OCI-LY1 (cell line): ENCODE measurements around the gene LHCGR.

Experiments used
- H2AFZ ChIP-seq: fragments of 200-600 bp; sonication (generic), shearing (Covaris generic); 2 replicates; pipeline ENCODE4 v1.6.0; 2014; ENCODE audit warnings: antibody characterized with exemption, mild to moderate bottlenecking, low read length
- H3F3A ChIP-seq: fragments of 200-600 bp; sonication (generic), shearing (Covaris generic); 2 replicates; pipeline ENCODE4 v1.6.0; 2014; ENCODE audit warnings: mild to moderate bottlenecking, antibody characterized with exemption, low read length, moderate library complexity; ENCODE audit not compliant: insufficient read depth
- H3K27ac ChIP-seq: fragments of 200-600 bp; sonication (generic); 2 replicates; pipeline ENCODE4 v1.5.1; 2014; ENCODE audit warnings: low read length, mixed run types, mild to moderate bottlenecking, low read depth; ENCODE audit not compliant: poor library complexity, severe bottlenecking
- H3K27me3 ChIP-seq: fragments of 200-600 bp; sonication (generic); 2 replicates; pipeline ENCODE4 v1.6.0; 2014; ENCODE audit warnings: antibody characterized with exemption, mild to moderate bottlenecking, low read length, moderate library complexity; ENCODE audit not compliant: insufficient read depth
- H3K36me3 ChIP-seq: fragments of 200-600 bp; sonication (generic); 2 replicates; pipeline ENCODE4 v1.6.1; 2014; ENCODE audit warnings: mild to moderate bottlenecking, antibody characterized with exemption, low read length, moderate library complexity, mixed read lengths; ENCODE audit not compliant: insufficient read depth
- H3K4me1 ChIP-seq: fragments of 200-600 bp; sonication (generic); 2 replicates; pipeline ENCODE4 v1.5.1; 2014; ENCODE audit warnings: mild to moderate bottlenecking, low read length, moderate library complexity; ENCODE audit not compliant: insufficient read depth, severe bottlenecking
- H3K4me2 ChIP-seq: fragments of 200-600 bp; sonication (generic), shearing (Covaris generic); 2 replicates; pipeline ENCODE4 v1.6.1; 2014; ENCODE audit warnings: low read length
- H3K4me3 ChIP-seq: fragments of 200-600 bp; sonication (generic); 2 replicates; pipeline ENCODE4 v1.5.1; 2014; ENCODE audit warnings: low read length, low read depth, mild to moderate bottlenecking, mixed read lengths; ENCODE audit not compliant: poor library complexity, severe bottlenecking
- H3K79me2 ChIP-seq: fragments of 200-600 bp; shearing (Covaris generic); 2 replicates; pipeline ENCODE4 v1.6.1; 2016; ENCODE audit warnings: mixed run types, low read length, mixed read lengths; ENCODE audit not compliant: insufficient read depth
- H3K9ac ChIP-seq: fragments of 200-600 bp; sonication (generic), shearing (Covaris generic); 2 replicates; pipeline ENCODE4 v1.6.1; 2014; ENCODE audit warnings: mild to moderate bottlenecking, low read length, mixed read lengths
- H3K9me2 ChIP-seq: fragments of 200-600 bp; sonication (generic), shearing (Covaris generic); 2 replicates; pipeline ENCODE4 v1.6.1; 2014; ENCODE audit warnings: low read depth, mild to moderate bottlenecking, low read length, mixed read lengths
- H3K9me3 ChIP-seq: fragments of 200-600 bp; shearing (Covaris generic); 2 replicates; pipeline ENCODE4 v1.6.1; 2014; ENCODE audit warnings: low read length, mixed read lengths
- H4K20me1 ChIP-seq: fragments of 200-600 bp; sonication (generic), shearing (Covaris generic); 2 replicates; pipeline ENCODE4 v1.6.0; 2016; ENCODE audit warnings: mild to moderate bottlenecking, low read length; ENCODE audit not compliant: insufficient read depth
- CTCF ChIP-seq: fragments of 200-600 bp; sonication (generic), shearing (Covaris generic); IDR thresholded peaks from 2 replicates; pipeline ENCODE4 v1.5.1; 2017; ENCODE audit warnings: mild to moderate bottlenecking, antibody characterized with exemption, low read length, moderate library complexity, mixed read lengths
- EZH2 ChIP-seq: fragments of 200-600 bp; sonication (generic), shearing (Covaris generic); IDR thresholded peaks from 2 replicates; pipeline ENCODE4 v1.8.0; 2017; ENCODE audit warnings: borderline replicate concordance, mixed run types, mild to moderate bottlenecking, antibody characterized with exemption, low read length, moderate library complexity, mixed read lengths

The LHCGR gene

GRCh38 chr2:48674933-48675332 is 80.6 kb downstream of the LHCGR start:
- Histone ChIP-seq H4K20me1 (no peaks in the 10 kb centered on the region), H3K36me3 (no peaks in the 10 kb centered on the region), H3K27me3 (no peaks in the 10 kb centered on the region), H3K4me1 (no peaks in the 10 kb centered on the region), H3K79me2 (no peaks in the 10 kb centered on the region), H3K27ac (no peak overlapping the region), H2AFZ (no peak overlapping the region), H3K4me3 (no peak overlapping the region), H3K9me3 (no peaks in the 10 kb centered on the region; the same call in 1 of the 2 replicates), H3K4me2 (no peak overlapping the region), H3K9me2 (no peaks in the 10 kb centered on the region), H3K9ac (no peak overlapping the region), H3F3A (no peaks in the 10 kb centered on the region)
- TF ChIP-seq EZH2 (no peak), CTCF (no peak)

- H3K9ac ChIP-seq: no peak overlapping the region
- no peaks in the 10 kb centered on the region for H4K20me1 ChIP-seq
- no peaks in the 10 kb centered on the region for H3K27me3 ChIP-seq
- no peaks in the 10 kb centered on the region for H3K79me2 ChIP-seq
- H3K9me3 ChIP-seq: no peaks in the 10 kb centered on the region; the same call in 1 of the 2 replicates
- H3K4me1 ChIP-seq: no peaks in the 10 kb centered on the region
- no peaks in the 10 kb centered on the region for H3K9me2 ChIP-seq
- no peak overlapping the region for H3K27ac ChIP-seq
- H3F3A ChIP-seq: no peaks in the 10 kb centered on the region
- H3K4me3 ChIP-seq: no peak overlapping the region
- no peaks in the 10 kb centered on the region for H3K36me3 ChIP-seq
- TF ChIP-seq EZH2: no peak
- no peak for TF ChIP-seq CTCF
- H3K4me2 ChIP-seq: no peak overlapping the region
- no peak overlapping the region for H2AFZ ChIP-seq
These were observed 81.9 kb downstream of the LHCGR start for GRCh38 chr2:48673581-48673980.

- Histone ChIP-seq H3K4me3 (no peak overlapping the region), H3K27ac (no peak overlapping the region), H3K4me1 (no peaks in the 10 kb centered on the region), H3F3A (no peaks in the 10 kb centered on the region), H3K9ac (no peak overlapping the region), H2AFZ (no peak overlapping the region), H4K20me1 (no peaks in the 10 kb centered on the region), H3K79me2 (no peaks in the 10 kb centered on the region), H3K36me3 (no peaks in the 10 kb centered on the region), H3K4me2 (no peak overlapping the region), H3K27me3 (no peaks in the 10 kb centered on the region), H3K9me3 (no peaks in the 10 kb centered on the region; the same call in 1 of the 2 replicates), H3K9me2 (no peaks in the 10 kb centered on the region)
- TF ChIP-seq CTCF (no peak), EZH2 (no peak)
These were observed 86.5 kb downstream of the LHCGR start for GRCh38 chr2:48668992-48669391.
